RWPE2 (cell line): ENCODE data around the gene CASK.

Source experiments
- ATAC-seq: fragments of 200-7000 bp; cut with Tn5 transposase; 3 replicates; pipeline ENCODE4 v1.9.1; 2021; ENCODE audit warnings: low read depth
- DNase-seq: peaks from one replicate; pipeline ENCODE4 v3.0.0-alpha.2; 2020; ENCODE audit warnings: low spot score
- H3K27ac ChIP-seq: fragments of 450-650 bp; 2 replicates; pipeline ENCODE4 v1.5.1; 2017; ENCODE audit warnings: mild to moderate bottlenecking; ENCODE audit not compliant: poor library complexity, severe bottlenecking
- H3K27me3 ChIP-seq: fragments of 250-450 bp; sonication (Bioruptor Pico); 2 replicates; pipeline ENCODE4 v1.5.1; 2021; ENCODE audit warnings: mild to moderate bottlenecking, moderate library complexity; ENCODE audit not compliant: insufficient read depth, poor library complexity, severe bottlenecking
- H3K36me3 ChIP-seq: fragments of 250-450 bp; sonication (Bioruptor Pico); 2 replicates; pipeline ENCODE4 v1.5.1; 2020; ENCODE audit warnings: low read depth, mild to moderate bottlenecking, moderate library complexity
- H3K4me1 ChIP-seq: fragments of 250-450 bp; sonication (Bioruptor Pico); 2 replicates; pipeline ENCODE4 v1.5.1; 2021; ENCODE audit warnings: mild to moderate bottlenecking, moderate library complexity; ENCODE audit not compliant: insufficient read depth, poor library complexity, severe bottlenecking
- H3K4me3 ChIP-seq: fragments of 250-450 bp; sonication (Bioruptor Pico); 2 replicates; pipeline ENCODE4 v1.5.1; 2021; ENCODE audit warnings: mild to moderate bottlenecking, moderate library complexity; ENCODE audit not compliant: severe bottlenecking
- H3K9me3 ChIP-seq: fragments of 250-450 bp; sonication (Bioruptor Pico); 2 replicates; pipeline ENCODE4 v1.5.1; 2021; ENCODE audit warnings: mild to moderate bottlenecking, moderate library complexity; ENCODE audit not compliant: severe bottlenecking
- CTCF ChIP-seq: fragments of 450-650 bp; IDR thresholded peaks from one replicate; pipeline ENCODE4 v1.5.1; 2017; ENCODE audit warnings: mild to moderate bottlenecking, moderate library complexity; ENCODE audit not compliant: poor library complexity, severe bottlenecking

CASK gene

DNA sequence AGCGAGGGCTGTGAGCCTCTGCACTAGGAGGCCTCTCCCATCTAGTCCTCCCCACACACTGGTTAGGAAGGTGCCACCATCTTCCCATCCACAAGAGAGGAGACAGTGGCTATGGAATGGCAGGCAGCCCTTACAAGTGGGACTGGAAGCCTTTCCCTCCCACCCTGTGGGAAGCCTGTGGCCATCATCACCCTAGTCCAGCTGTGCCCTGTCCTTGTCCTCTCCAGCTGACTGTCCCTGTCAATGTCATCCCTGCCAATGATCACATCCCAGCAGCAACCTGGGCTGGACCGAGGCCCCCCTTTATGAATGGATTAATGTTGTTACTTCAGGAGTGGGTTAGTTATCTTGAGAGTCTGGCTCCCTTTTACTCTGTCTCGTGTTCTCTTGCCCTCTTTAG is 423.4 kb downstream of the CASK start:
- no peak for ATAC-seq
- no peaks in the 10 kb centered on the region for H3K36me3 ChIP-seq
- no peaks in the 10 kb centered on the region for H3K9me3 ChIP-seq
- no peak for TF ChIP-seq CTCF
- no peak overlapping the region for H3K27ac ChIP-seq
- no peaks in the 10 kb centered on the region for H3K27me3 ChIP-seq
- DNase-seq = no peak
- H3K4me3 ChIP-seq = no peak overlapping the region
- H3K4me1 ChIP-seq = no peaks in the 10 kb centered on the region

GRCh38 chrX:41499195-41499594 is 424.2 kb downstream of the CASK start:
- Histone ChIP-seq H3K27ac (no peak overlapping the region), H3K36me3 (no peaks in the 10 kb centered on the region), H3K4me1 (no peaks in the 10 kb centered on the region), H3K9me3 (no peaks in the 10 kb centered on the region), H3K4me3 (no peak overlapping the region), H3K27me3 (no peaks in the 10 kb centered on the region)
- DNase-seq (no peak), ATAC-seq (no peak)
- no peak for TF ChIP-seq CTCF

DNA sequence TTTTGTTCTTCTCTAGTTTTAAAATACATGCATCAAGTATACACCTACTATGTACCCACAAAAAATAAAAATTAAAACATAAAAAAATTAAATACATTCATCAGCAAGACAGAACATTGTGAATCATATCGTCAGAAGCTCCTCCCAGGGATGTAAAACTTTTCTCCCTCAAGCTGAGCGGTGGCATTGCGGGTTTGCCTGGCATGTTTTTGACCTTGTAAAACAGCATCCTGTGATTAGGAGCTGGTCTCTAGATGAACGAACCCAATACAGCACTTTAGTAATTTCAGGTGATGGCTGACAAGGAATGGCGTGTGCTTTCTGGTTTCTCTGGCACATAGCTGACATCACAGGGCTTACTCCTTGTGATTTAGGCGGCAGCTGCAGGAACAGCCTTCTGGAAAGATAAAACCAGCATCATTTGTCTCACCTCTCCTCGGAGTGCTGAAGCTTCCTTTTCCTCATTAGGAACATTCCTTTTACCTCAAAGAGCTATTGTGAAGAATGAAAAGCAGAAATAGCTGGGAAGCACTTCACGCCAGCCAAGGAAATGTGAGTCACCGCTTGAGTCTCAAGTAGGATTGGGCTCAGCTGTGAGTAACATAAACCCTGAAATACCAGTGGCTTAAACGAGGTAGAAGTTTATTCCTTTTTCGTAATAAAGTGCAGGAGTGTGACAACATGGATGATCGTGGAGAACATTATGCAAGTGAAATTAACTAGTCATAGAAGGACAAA is 431.9 kb downstream of the CASK start:
- Histone ChIP-seq H3K4me1 (peaks cover 4% of the 10 kb centered on the region), H3K27ac (peak overlapping the region; percentile 78), H3K9me3 (no peaks in the 10 kb centered on the region), H3K4me3 (no peak overlapping the region), H3K27me3 (no peaks in the 10 kb centered on the region), H3K36me3 (no peaks in the 10 kb centered on the region)
- ATAC-seq (peak; percentile 95), DNase-seq (peak; percentile 54)
- no peak for TF ChIP-seq CTCF

GRCh38 chrX:41490446-41490845 is 432.9 kb downstream of the CASK start:
- no peaks in the 10 kb centered on the region for H3K36me3 ChIP-seq
- no peak for TF ChIP-seq CTCF
- H3K27ac ChIP-seq = peak overlapping the region; percentile 78
- no peaks in the 10 kb centered on the region for H3K9me3 ChIP-seq
- H3K4me3 ChIP-seq = no peak overlapping the region
- DNase-seq (no peak), ATAC-seq (no peak)
- H3K27me3 ChIP-seq = no peaks in the 10 kb centered on the region
- peaks cover 4% of the 10 kb centered on the region for H3K4me1 ChIP-seq

GRCh38 chrX:41482154-41482850 is 441.1 kb downstream of the CASK start:
- H3K4me1 ChIP-seq = no peaks in the 10 kb centered on the region
- H3K36me3 ChIP-seq = no peaks in the 10 kb centered on the region
- ATAC-seq (no peak), DNase-seq (no peak)
- no peaks in the 10 kb centered on the region for H3K9me3 ChIP-seq
- H3K27me3 ChIP-seq = no peaks in the 10 kb centered on the region
- TF ChIP-seq CTCF = no peak
- no peak overlapping the region for H3K27ac ChIP-seq
- no peak overlapping the region for H3K4me3 ChIP-seq
